HG03108 (cell line): ENCODE data around the gene MND1.

Source experiments
- ATAC-seq: cut with Tn5 transposase; IDR thresholded peaks from one replicate; pipeline ENCODE4 v1.9.1; 2021; ENCODE audit warnings: moderate library complexity; ENCODE audit not compliant: unreplicated experiment

MND1 gene

DNA sequence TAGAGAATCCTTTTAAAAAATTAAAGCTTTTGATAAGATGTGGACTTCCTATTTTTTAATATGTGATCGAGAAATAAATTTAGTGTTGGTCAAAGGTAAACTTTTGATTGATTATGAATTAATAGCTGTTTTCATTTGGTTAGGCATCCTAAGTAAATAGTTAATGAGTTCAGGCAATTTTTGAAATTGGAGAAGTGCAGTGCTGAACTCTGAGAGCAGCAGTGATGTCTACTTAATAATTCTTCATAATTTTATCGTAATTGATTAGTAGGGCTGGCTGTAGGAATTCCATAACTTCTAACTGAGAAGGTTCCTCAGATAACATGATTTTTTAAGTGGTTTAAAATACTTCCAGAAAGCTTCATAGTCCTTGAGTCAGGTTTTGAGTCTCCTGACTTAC lies 1.5 kb downstream of the MND1 start:
- no peak for ATAC-seq

DNA sequence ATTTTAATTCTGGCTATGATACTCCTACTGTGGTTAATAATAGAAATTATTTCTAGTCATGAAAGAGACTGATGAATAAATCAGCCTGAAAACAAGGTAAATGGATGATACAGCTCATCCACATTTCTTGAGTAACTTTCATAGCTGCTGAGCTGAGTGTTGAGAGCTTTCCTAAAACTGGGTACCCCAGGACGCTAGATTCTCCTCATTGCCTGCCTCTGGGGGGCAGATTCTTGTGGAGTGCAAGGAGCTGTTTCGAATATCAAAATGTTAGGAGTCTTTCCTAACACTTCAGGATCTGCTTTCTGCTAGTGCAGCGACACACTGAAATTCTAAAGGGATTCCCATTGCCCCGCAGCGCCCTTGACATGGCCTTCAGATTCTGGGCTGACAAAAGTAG lies 2.1 kb downstream of the MND1 start:
- ATAC-seq: no peak

DNA sequence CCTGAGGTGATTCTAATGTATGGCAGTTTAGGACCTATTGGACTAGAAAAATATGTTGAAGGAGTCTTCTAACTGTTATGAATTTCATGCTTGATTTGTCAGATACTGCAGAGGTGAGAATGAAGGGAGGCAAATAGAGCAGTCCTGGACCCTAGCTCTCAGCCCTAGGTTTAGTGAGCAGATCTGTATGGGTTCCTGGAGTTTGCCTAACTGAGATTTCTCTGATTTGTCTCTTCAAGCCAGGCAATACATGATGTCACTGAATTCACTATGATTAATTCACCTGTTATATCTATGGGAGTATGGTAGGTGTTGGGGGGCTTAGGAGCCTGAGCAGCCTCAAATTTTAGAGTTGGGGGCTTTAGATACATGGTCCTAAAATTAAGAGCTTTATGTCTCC lies 2.6 kb downstream of the MND1 start:
- ATAC-seq: no peak

DNA sequence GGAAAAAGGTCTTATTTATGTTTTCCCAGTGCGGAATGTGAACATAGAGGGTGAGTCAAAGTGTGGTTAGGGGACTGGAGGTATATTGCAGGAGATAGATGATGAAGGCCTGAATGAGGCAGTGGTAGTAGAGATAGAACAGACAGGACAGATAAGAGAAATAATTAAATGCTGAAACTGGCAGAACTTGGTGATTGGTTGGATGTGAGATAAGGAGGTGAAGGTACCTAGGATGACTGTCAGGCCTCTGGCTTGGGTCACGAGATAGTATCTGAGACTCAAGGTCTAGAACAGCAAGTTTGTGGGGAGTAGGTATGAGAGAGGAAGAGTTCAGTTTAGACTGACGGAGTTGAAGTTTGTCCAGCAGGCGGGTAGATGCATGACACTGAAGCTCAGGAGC lies 3.5 kb downstream of the MND1 start:
- ATAC-seq: no peak

DNA sequence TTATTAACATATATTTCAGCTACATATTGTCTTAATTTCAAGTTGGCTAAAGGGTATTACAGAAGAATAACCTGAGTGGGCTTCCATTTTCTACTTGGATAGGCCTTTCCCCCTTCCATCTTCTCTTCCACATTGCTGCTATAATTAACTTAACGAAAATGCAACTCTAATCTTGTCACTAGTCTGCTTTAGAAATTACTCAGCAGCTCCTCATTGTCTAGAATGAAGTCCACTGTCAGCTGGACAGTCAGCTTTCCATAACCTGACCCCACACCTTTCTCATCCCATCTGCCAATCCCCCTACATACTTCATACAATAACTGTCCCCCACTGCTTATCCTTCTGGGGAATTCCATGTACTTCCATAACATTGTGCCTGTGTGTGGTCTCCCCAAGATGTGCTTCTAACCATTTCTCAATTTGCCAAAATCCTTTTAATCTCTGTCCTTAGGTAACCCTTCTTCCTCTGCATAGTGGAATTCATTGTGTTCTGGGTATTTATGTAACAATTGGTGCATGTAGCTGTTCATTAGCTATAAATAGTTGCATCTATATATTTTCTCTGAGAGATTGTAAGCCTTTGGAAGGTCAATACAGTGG lies 4.8 kb downstream of the MND1 start:
- no peak for ATAC-seq

DNA sequence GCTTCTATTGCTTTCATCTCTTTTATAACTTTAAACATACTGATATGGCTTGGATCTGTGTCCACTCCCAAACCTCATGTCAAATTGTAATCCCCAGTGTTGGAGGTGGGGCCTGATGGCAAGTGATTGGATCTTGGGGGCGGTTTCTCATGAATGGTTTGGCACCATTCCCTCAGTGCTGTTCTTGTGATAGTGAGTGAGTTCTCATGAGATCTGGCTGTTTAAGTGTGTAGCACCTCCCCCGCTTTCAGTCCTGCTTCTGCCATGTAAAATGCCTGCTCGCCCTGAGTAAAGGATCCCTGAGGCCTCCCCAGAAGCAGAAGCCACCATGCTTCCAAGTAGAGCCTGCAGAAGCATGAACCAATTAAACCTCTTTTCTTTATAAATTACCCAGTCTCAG lies 17.7 kb downstream of the MND1 start:
- no peak for ATAC-seq

DNA sequence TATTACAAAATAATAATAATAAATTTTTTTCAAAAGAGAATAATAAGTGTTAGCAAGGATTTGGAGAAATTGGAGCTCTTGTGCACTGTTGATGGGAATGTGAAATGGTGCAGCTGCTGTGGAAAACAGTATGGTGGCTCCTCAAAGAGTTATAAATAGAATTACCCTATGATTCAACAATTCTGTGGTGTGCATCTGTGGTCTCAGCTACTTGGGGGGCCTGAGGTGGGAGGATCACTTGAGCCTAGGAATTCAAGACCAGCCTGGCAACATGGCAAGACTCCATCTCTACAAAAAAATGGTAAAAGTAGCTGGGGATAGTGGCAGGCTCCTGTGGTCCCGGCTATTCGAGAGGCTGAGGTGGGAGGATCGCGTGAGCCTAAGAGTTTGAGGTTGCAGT lies 19.6 kb downstream of the MND1 start:
- ATAC-seq: no peak

DNA sequence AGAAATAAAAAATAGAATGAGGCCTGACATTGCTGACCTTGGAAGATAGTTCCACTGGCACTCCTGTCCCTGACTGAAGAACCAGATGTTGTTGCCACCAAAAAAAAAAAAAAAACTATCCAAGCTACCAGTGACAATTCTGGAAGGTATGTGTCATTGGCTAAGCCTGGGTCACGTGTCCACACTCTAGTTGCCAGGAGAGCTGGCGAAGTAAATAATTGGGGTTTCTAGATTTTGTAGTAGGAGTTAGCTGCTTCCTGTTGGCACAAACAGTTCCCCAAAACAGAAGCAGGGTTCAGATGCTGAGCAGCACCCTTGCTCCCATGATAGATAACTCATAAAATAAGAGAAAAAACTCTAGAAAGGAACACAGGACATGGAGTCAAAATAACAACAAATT lies 20.5 kb downstream of the MND1 start:
- ATAC-seq: no peak

DNA sequence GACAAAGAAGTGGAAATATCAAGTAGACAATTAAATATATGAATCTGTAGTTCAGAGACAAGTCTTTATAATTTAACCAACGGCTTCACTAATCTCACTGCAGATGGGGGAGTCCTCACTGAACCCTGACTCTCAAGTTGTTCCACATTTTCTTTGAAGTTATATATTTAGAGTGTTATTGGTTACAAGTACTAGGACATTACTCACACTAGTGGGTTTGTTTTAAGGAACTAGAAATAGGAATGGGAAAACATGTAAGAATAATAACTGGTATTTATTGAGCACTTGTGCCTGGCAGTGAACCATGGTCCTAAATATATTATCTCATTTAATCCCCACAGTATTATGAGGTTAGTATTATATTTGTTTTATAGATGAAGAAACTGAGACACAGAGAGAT lies 22.0 kb downstream of the MND1 start:
- ATAC-seq: no peak

DNA sequence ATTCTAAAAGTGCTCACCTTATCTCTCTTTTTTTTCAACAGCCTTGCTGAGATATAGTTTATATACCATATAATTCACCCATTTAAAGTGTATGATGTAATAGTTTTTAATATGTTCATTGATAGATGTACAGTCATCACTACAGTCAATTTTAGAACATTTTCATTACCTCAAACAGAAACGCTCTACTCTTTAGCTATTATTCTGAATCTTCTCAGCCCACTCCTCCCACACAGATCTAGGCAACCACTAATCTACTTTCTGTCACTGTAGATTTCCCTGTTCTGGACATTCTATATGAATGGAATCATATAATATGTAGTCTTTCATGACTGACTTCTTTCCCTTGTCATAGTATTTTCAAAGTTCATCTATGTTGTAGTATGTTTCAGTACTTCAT lies 22.6 kb downstream of the MND1 start:
- no peak for ATAC-seq

DNA sequence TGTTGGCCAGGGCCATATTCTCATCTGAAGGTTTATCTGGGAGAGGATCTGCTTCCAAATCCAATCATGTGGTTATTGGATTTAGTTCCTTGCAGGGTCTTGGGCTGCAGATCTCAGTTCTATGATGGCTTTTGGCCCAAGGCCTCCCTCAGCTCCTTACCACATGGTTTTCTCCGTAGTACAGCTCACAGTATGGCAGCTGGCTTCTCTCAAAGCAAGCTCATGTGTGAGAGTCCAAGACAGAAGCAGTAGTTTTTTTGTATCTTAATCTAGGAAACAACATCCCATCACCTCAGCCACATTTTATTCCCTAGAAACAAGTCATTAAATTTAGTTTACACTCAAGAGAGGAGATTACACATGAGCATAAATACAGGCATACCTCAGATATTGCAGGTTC lies 24.5 kb downstream of the MND1 start:
- no peak for ATAC-seq

DNA sequence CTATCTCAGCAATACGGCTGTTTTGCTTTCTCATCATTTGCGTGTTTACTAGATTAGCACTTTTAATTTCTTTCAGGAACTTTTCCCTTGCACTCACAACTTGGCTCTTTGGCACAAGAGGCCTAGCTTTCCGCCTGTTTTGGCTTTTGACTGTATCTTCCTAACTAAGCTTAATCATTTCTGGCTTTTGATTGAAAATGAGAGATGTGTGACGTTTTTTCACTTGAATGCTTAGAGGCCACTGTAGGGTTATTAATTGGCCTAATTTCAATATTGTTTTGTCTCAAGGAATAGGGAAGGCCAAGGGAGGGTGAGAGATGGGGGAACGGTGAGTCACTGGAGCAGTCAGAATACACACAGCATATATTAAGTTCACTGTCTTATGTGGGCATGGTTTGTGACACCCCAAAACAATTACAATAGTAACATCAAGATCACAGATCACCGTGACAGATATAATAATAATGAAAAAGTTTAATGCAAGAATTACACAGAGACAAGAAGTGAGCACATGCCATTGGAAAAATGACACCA lies 27.3 kb downstream of the MND1 start:
- ATAC-seq: no peak

DNA sequence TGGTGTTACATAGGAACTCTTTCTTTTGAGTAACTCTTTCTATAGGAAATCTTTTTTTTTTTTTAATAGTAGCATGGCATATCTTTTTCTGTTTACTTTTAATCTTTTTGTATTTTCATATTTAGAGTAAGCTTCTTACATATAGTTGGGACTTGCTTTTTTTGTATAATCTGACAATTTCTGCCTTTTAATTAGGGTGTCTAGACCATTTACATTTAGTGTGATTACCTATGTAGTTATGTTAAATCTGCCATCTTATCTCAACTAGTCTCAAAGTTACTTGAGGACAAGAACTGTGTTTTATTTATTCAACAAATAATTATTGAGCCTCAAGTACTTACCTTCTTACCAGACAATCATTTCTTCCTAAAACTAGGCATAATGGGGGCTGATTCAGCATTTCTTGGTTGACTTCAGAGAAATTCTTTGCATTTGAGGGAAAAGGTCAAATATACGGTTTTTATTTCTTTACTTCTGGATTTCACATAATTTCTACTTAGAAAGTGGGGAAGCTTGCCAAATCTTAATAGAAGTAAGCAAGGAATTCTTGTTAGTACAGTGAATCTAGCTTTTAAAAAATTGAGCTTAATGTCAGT lies 28.6 kb downstream of the MND1 start:
- ATAC-seq: no peak

DNA sequence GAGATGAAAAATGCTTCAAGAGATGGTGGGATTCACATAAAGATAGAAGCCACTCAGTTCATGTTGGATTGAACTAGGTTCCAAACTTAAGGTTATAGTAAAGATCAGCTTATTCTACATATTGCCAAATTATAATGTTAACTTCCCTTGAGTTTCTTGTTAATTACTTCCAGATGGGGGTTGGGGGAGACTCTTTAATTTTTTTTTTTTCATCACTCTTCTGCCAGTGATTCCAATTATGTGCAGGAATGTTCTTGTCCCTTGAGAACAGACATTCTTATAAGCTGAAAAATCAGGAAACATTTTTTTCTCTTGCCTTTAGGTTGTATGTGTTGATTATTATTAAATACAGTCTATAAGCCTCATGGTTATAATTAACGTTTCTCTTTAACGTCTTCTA lies 30.0 kb downstream of the MND1 start:
- ATAC-seq: no peak

DNA sequence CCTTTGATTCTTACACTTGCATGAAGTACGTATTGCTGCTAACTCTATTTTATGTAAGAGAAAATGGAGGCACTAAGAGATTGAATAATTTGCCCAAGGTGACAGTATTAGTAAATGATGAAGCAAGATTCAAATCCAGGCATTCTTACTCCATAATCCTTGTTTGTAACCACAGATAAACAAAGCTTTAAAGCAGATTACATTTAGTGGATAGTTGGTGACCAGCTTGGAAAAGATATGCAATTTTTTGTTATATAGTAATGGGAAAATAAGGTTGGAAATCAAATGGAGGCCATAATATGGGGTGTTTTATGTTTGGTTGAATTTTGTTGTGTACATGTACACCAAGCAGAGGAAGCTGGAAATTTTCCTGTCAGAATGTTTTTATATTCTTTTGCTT lies 30.8 kb downstream of the MND1 start:
- no peak for ATAC-seq

DNA sequence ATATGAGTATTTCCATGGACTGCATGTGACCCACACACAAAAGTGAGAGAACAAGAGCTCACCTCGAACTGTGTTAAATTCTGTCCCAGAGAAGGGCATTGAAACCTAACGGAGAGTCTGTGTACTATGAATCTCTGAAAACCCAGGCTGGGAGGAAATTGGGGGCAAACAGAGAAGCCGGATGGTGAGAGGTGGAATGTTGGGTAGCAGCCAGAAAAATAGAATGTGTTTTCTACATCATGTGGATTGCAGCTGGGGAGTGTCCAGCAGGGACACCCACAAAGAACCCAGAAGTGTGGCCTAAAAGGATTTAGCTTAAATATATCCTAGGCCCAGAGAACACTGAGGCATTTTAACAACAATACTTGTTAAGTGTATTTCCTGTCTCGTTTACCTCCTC lies 38.6 kb downstream of the MND1 start:
- no peak for ATAC-seq

DNA sequence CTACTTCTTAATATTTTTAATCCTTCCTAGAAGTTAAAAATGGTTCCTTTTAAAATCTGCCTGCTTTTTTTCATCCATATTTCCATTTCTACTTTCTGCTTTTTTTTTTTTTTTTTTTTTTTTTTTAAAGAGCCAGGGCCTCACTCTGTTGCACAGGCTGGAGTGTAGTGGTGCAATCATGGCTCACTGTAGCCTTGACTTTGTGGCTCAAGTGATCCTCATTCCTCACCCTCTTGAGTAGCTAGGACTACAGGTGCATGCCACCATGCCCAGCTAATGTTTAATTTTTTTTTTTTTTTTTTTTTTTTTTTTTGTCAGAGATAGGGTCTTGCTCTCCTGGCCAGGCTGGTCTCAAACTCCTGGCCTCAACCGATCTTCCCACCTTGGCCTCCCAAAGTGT lies 39.7 kb downstream of the MND1 start:
- ATAC-seq: no peak

DNA sequence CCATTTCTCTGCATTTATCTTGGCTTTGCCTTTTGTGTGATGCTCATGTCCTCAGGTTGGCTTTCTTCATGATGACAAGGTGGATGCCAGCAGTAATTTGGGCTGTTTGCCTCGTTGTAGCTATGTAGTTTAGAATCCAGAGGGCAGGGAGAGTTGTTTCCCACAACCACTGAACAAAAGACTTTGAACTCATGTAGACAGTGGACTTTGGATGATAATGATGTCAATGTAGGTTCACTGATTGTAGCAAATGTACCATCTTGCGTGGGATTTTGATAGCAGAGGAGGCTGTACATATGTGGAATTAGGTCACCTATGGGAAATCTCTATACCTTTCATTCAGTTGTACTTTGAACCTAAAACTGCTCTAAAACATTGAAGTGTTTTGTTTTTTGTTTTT lies 41.3 kb downstream of the MND1 start:
- no peak for ATAC-seq

DNA sequence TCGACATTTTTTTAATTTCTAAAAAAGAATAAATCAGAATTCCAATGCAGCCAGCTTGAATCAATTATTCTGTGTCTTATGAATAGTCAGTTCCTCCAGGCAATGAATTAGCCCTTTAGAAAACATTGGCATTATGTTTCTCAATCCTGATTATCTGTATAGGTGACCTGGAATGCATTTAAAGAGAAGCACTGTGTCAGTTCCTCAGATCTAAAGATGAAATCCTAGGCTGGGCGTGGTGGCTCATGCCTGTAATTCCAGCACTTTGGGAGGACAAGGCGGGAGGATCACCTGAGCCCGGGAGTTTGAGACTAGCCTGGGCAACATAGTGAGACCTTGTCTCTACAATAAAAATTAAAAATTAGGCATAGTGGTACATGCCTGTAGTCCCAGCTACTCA lies 43.5 kb downstream of the MND1 start:
- ATAC-seq: no peak

DNA sequence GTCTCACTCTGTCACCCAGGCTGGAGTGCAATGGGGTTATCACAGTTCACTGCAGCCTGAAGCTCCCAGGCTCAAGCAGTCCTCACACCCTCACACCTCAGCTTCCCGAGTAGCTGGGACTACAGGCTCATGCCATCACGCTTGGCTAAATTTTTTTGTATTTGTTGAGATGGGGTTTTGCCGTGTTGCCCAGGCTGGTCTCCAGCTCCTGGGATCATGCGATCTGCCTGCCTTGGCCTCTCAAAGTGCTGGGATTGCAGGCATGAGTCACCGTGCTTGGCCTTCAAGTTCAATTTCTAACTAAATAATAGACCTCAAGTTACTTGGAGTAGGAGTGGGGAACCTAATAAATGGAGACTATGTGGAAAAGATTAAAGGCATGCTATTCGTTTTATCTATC lies 48.9 kb downstream of the MND1 start:
- no peak for ATAC-seq

DNA sequence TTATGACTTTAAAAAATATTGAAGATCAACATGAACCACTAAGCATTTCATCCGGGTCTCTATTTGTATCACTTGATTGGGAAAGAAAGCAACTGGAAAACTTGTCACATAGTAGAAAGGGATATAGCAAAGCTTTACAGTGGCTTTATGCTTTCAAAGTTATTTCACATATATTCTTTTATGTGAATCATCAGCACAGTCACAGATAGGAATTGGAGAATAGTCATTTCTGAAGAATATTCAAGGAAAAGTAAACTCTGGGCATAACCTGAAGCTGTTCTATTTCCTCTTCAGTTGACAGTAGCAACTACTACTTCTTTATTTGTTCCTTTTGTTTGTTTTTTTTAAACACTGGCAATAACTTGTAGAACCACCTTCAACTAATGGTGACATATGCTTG lies 50.5 kb downstream of the MND1 start:
- no peak for ATAC-seq

DNA sequence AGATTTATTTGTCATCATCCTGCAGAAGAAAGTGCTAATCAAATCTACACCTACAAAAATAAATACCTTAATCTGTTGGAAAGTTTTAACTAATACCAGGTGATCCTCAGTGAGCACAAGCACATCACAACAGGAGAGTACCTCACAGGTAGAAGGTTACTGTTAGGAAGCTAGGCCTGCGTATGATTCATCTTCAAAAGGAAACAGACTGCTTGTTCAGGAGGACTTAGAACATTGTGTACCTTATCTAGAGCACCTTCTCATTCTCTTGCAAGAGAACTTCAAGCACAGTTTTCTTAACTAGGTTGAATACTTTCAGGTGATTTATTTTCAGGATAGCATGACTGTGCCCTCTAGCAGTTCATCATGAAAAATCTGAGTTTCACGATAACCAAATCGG lies 54.2 kb downstream of the MND1 start:
- ATAC-seq: no peak

DNA sequence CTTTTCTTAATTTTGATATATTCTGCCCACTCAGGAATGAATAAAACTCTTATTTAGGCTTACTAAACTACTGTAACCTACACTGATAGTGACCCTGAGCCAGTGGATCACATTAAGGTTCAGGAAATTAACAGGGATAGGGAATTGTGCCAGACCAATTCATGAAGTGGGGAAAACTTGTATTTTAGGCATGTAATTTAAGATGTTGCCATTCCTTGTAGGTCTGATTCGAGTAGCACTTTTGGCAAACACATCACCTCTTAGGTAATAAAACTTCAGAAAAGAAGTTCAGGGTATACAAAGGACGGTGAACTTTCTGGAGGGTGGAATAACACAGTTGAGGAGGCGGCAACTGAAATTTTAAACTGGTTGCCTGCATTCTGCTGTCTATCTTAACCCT lies 54.9 kb downstream of the MND1 start:
- ATAC-seq: no peak
